SKM-1 treated with dmso at 0.1 percent for 144 hours (cell line): ENCODE data around the gene TLNRD1.

Experiments used
- DNase-seq: peaks from one replicate; lab custom pipeline; 2025; ENCODE audit not compliant: unreplicated experiment; lab: John Stamatoyannopoulos, UW

Gene TLNRD1

GRCh38 chr15:81054236-81054635 is 53.5 kb downstream of the TLNRD1 start:
- DNase-seq, result no peak
